Fibroblast of skin of right quadriceps (primary cell): ENCODE data around the gene MYOG.

Source experiments
- DNase-seq: peaks from one replicate; pipeline ENCODE4 v3.0.0-alpha.2; 2013

MYOG gene

GRCh38 chr1:203117611-203118575 is 32.1 kb upstream of the MYOG start:
- peak; percentile 53 for DNase-seq

- DNase-seq, result no peak
Measured at GRCh38 chr1:203116091-203116820, 30.4 kb upstream of the MYOG start.

DNA sequence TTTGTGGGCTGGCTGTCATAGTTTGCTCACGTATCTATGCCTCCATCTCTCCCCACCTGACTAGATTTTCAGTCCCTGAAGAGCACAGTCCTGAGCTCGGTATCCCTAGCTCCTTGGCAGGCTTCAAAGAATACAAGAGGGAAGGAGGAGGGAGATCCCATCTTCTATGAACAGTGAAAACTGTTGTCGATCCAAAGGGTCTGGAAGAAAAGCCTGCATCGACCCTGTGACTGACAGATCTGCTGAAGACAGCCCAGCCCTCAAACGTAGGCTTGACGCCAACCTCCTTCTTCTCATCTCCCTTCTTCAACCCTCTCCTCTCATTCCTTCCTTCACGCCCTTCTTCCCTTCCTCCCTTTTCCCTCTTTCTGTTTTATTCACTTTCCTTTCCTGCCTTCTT is 28.4 kb upstream of the MYOG start:
- no peak for DNase-seq

DNA sequence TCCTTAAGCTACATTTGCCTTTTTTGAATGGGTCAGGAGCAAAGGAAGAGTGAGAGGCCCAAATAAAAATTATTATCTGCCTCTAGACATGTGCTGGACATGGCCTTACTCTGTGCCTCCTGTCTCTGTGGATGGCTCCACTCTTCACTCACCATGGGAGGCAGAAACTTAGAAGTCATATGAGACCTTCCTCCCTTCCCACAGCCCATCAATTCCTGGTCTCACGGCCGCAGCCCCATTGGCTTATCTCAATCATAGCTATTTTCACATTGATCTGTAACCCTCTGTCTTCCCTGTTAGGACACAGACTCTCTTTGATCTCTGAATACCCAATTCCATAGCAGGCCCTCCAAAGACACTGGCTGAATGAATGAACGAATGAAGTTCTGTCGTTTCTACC is 27.5 kb upstream of the MYOG start:
- no peak for DNase-seq

GRCh38 chr1:203112475-203112874 is 26.7 kb upstream of the MYOG start:
- DNase-seq, result no peak

- peak; percentile 20 for DNase-seq
Measured at GRCh38 chr1:203104789-203105390, 19.1 kb upstream of the MYOG start.

GRCh38 chr1:203103829-203104495 is 18.1 kb upstream of the MYOG start:
- no peak for DNase-seq

GRCh38 chr1:203103216-203103615 is 17.4 kb upstream of the MYOG start:
- DNase-seq, result no peak

DNA sequence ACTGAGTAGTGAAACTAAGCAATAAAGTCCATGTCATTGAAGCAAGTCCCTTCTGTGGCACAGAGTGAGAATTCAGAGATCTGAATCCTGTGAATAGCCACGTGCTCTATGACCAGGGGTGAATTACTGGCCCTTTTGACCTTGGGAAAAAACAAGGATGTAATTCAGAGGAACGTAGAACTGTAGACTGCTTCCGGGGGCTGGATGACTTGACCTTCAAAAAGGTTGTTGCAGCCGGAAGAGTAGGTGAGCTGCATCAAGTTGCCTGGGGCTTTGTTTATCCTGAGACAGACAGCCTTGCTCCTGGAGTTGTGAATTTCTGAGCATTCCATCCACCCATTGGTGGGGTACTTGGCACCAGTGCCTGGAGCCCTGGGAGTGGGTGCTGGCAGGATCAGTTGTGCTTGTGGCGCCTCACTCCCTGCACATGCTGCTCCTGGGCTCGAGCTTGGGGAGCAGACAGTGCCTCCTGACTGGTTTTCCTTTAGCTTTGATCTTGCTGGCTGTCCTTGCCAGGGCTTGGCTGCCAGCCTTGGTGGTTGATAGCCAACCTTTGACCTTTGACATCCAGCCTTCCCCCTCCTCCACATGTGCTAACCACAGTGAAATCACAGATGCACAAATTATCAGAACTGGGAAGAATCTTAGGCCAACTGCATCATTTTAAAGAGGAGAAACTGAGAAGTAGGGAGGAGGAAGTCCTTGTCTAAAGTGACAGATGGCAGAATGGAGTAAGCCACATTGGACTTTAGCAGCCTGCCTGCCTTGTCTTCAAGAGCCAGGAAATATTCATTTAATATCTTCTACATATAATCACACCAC is 16.2 kb upstream of the MYOG start:
- no peak for DNase-seq

- no peak for DNase-seq
Measured at GRCh38 chr1:203100516-203100869, 14.7 kb upstream of the MYOG start.

DNA sequence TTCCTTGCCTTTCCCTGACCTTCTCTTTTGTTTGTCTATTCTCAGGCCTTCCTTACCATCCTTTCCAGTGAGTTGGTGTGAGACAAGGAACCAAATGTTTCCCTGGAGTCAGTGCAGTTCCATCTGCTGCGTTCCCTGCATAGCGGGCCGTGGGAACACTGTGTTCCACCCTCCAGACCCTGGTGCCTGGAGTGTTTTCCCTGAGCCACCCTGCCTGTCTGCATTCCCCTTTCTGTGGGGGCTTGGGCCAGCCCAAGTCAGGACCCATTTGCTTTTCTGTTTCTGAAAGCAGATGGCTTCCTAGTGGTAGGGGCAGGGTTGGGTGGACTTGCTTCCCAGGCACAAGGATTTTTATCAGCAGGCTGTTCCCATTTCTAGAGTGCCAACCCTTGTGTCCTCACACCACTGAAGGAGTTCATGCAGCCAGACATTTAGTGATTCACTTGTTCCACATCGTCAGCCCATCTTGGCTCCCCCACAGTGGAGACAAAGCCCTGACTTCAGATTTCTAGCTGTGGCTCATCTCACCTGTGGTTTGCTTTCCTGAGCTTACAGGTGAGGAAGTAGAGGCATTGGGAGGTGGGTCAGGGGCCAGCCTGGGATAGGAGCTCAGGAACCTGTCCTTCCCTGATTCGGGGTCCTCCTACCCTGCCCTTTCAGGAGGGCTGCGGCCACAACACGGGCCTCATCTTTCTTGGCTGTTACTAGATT is 14.1 kb upstream of the MYOG start:
- no peak for DNase-seq

GRCh38 chr1:203098914-203099520 is 13.2 kb upstream of the MYOG start:
- DNase-seq, result no peak

GRCh38 chr1:203098445-203098844 is 12.6 kb upstream of the MYOG start:
- no peak for DNase-seq

- no peak for DNase-seq
Measured at GRCh38 chr1:203097001-203097400, 11.2 kb upstream of the MYOG start.

- no peak for DNase-seq
Measured at GRCh38 chr1:203096566-203096965, 10.8 kb upstream of the MYOG start.

GRCh38 chr1:203095061-203095690 is 9.4 kb upstream of the MYOG start:
- DNase-seq, result no peak

DNA sequence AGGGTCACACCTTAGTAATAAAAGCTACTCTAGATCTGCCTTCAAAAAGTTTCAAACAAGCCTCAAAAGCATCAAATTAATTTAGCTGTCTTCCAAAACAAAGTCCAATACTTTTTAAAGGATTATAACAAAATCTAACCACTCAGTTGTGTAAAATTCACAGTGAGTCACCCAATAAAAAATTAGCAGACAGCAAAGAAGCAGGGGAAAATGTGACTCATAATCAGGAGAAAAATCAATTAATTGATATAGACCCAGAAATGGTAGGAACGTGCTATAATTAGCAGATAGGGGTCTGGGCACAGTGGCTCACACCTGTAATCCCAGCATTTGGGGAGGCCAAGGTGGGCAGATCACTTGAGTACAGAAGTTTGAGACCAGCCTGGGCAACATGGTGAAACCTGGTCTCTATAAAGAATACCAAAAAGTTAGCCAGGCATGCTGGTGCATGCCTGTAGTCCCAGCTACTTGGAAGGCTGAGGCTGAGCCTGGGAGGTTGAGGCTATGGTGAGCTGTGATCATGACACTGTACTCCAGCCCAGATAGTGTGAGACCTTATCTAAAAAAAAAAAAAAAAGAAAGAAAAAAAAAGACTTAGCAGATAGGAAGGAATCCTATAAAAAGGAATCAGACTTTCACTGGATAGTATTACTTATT is 8.1 kb upstream of the MYOG start:
- DNase-seq, result no peak

GRCh38 chr1:203091761-203092330 is 6.0 kb upstream of the MYOG start:
- DNase-seq, result no peak

DNA sequence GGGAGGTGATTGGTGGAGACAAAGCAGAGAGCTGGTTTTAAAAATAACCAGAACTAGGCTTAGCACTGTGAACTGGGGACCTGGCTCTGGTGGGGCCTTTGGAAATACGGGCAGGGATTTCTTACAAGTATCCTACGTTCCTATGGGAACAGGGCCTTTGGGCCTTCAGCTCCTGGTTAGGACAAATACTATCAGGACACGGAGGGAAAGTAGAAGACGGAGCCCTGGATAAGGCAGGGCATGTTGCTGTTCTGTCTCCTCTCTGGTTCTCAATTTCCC is 5.3 kb upstream of the MYOG start:
- no peak for DNase-seq
